Suprapubic skin (tissue), 3 donors: ENCODE results near the gene ABHD10.

Experiments used
- POLR2AphosphoS5 ChIP-seq, 3 donors: sonication (generic); formaldehyde crosslinking; IDR thresholded peaks; one replicate each; pipeline ENCODE4 v1.6.1; 2017; ENCODE audit warnings: antibody characterized with exemption in 3 of 3
- TF ChIP-seq, protein P1 (sequence below), 2 donors: fragments of 200-600 bp in 1 of 2; fragments of 450-650 bp in 1 of 2; sonication (generic) in 1 of 2; IDR thresholded peaks; one replicate each; pipeline ENCODE4 v1.5.1; 2016 to 2019; ENCODE audit warnings: antibody characterized with exemption in 2 of 2, mild to moderate bottlenecking in 1 of 2, moderate library complexity in 1 of 2

DNA sequence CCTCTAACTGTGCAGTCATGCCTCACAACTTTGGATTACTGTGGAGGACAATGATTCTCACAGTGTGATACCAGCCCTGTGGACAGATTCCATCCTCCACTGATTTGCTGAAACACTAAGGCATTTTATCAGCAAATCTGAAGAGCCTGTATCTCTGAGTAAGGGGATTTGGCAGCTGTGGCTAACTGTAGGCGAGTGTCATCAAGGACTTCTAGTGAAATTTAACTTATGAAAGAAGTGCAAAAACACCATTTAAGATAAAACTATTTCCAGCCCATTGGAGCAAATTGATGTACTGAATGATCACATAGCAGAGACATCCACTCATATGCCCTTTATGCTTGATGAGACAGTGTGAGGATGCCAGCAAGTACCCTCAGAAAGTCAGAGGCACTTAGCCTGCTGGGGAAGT is 41.9 kb downstream of the ABHD10 start:
- TF ChIP-seq, protein P1, sequence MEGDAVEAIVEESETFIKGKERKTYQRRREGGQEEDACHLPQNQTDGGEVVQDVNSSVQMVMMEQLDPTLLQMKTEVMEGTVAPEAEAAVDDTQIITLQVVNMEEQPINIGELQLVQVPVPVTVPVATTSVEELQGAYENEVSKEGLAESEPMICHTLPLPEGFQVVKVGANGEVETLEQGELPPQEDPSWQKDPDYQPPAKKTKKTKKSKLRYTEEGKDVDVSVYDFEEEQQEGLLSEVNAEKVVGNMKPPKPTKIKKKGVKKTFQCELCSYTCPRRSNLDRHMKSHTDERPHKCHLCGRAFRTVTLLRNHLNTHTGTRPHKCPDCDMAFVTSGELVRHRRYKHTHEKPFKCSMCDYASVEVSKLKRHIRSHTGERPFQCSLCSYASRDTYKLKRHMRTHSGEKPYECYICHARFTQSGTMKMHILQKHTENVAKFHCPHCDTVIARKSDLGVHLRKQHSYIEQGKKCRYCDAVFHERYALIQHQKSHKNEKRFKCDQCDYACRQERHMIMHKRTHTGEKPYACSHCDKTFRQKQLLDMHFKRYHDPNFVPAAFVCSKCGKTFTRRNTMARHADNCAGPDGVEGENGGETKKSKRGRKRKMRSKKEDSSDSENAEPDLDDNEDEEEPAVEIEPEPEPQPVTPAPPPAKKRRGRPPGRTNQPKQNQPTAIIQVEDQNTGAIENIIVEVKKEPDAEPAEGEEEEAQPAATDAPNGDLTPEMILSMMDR (IDR thresholded peaks at IDR 0.05) = no peak
- TF ChIP-seq POLR2AphosphoS5 (IDR thresholded peaks at IDR 0.05) = no peak
